ENCODE data around the gene ZCCHC9.
"Not testable (repeated sequence)": the region's sequence is repeated elsewhere in the genome, so short reads cannot be mapped to it uniquely, and the experiment has no call there.

Gene ZCCHC9

GRCh38 chr5:81310402-81311063 lies 9.1 kb downstream of the ZCCHC9 start:
- DNase-seq = no peak

- DNase-seq = no peak
These were observed 11.9 kb downstream of the ZCCHC9 start for GRCh38 chr5:81313278-81313677.

- no peak for DNase-seq
These were observed 12.3 kb downstream of the ZCCHC9 start for GRCh38 chr5:81313686-81314085.

DNA sequence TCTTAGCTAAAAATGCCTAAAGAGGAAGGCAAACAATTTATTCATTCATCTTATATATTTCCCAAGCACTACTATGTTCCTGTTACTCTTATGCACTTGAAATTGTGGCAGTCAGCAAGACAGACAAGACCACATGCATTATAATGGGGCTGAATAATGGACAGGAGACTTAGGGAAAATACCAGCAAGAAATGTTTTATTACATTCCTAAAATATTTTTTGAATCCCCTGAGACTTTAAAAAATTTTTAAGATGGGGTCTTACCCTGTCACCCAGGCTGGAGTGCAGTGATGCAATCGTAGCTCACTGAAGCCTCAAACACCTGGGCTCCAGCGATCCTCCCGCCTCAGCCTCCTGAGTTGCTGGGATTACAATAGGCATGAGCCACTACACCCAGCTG lies 13.2 kb downstream of the ZCCHC9 start:
- no peak for DNase-seq

- DNase-seq = no peak
These were observed 13.9 kb downstream of the ZCCHC9 start for GRCh38 chr5:81315336-81315735.

DNA sequence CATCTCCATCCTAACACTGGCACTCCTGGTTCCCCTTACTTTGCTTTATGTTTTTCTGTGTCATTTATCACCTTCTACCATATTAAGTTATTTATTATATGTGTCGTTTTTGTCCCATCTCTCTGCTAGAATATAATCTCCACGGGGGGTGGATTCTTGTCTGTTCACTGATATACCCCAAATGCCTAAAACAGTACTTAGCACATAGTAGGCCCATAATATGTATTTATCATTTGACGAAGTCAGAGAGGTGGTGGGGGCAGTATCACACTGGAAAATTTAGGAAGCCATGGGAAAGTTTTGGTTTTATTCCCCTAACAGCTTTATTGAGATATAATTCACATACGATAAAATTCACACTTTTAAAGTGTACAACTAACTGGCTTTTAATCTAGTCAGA lies 14.4 kb downstream of the ZCCHC9 start:
- no peak for DNase-seq

DNA sequence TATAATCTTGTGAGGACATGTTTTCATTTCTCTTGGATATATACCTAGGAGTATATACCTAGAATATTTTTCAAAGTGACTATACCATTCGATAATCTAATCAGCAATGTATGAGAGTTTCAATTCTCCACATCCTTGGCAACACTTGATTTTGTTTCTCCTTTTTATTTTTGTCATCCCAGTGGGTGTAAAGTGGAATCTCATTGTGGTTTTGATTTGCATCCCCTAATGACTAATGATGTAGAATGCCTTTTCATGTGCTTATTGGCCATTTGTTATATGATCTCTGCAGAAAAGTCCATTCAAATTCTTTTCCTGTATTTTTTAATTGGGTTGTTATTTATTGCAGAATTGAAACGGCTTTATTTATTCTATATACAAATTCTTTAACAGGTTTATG lies 15.2 kb downstream of the ZCCHC9 start:
- DNase-seq = no peak

GRCh38 chr5:81317536-81317935 lies 16.1 kb downstream of the ZCCHC9 start:
- DNase-seq = no peak

DNA sequence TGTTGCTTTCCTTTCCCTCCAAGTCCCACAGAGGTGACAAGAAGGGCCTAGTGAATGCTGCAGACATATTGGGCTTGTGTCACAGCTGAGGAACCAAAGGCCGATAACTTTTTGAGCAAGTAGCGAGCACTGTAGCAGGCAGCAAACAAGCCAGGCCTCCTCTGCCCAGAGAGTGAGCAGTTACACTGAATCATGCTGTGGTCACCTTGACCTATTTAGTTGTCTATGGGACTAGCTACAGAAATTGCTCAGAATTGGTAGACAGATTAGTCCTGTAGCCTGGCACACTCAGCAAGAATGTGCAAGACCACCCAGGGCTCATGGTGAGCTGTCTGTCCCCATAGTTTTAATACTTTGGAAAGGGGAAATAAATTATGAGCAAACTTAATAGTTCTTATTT lies 25.2 kb downstream of the ZCCHC9 start:
- no peak for DNase-seq

DNA sequence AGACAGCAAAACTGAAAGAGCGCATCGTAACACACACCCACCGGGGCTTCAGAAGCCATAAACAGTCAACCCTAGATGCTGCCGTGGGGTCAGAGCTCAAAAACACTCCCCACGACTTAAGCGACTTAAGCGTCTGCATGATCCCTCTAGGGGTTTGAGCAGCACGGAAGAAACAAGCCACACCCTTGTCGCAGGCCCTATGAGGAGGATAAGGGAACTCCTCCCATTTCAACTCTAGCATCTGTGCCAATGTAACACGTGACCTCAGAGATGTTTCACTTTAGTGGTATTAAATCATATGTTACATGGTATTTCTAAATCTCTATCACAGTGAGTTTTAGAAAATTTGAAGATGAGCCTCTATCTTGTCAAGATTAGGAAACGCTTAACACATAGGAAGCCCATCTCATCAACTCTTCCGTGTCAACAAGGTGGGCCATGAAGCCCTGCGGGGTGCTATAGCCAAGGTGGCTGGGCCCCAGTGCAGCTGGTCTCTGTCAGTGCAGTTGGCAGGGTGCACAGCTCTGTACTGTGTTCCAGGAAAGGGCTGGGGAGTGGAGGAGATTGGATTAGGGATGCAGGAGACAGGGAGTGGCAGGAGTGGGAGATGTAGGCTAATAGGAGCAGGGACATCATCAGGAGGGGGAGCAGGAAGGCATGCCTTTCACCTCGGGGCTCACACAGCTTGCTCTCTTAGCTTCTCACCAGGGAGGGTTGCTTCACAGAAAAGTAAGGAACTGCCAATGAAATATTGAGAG lies 33.1 kb downstream of the ZCCHC9 start:
- no peak for DNase-seq

DNA sequence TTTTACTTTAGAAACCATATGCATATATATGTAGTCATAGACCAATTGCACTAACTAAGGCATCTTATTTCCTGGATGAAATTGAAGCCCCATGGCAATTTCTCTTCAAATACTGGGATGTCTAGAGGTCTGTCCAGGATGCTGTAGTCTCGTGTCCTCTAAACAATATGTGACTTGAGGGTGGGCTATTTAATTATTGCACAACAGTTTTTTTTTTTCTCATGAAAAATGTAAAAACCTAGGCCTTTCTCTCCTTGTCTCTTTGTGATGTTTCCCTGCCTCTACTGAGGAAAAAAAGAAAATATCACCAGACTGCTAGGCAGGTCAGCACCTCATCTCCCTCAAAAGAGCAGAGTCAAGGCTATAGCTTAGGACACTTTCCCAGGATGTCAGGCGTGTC lies 34.6 kb downstream of the ZCCHC9 start:
- DNase-seq = no peak

- no peak for DNase-seq
These were observed 35.2 kb downstream of the ZCCHC9 start for GRCh38 chr5:81336556-81336955.

DNA sequence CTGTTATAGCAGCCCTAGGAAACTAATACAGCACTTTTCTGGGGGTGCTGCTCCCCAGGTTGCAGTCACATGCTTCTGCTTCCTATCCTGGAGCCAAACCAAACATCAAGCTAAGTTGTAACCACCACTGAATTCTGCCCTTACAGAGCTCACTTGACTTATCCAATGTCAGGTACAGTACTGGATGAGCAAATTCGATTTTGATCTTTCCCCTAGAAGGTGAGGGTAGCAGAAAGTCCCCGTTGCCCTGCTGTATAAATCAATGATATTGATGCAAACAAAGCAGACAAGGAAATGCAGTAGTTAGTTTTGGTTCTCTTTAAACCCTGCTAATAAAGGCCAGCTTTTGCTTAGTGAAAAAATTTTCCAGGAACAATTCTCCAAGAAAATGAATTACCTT lies 36.4 kb downstream of the ZCCHC9 start:
- no peak for DNase-seq

DNA sequence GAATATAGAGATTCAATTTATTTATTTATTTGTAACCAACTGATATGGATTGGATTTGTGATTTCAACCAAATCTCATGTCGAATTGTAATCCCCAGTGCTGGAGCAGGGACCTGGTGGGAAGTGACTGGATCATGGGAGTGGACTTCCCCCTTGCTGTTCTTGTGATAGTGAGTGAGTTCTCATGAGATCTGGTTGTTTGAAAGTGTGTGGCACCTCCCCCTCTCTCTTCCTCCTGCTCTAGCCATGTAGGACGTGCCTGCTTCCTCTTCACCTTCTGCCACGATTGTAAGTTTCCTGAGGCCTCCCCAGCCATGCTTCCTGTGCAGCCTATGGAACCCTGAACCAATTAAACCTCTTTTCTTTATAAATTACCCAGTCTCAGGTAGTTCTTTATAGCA lies 36.8 kb downstream of the ZCCHC9 start:
- DNase-seq = not testable (repeated sequence)

DNA sequence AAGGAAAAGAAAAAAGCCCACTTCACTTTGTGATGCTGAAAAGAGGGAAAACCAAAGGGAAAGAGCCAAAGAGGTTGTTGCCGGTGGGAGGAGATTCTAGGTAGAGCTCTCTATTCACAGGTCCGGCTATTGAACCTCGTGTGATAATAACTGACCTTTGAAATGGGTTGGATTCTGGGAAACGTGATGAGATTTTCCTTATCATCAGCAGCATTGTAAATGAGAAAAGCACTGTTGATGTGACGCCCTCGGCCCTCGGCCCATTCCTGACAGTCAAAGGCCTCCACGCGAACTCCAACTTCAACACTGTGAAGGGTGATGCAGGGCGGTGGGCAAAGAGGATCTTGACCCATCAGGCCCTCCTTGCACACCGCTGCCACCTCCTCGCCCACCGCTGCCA lies 43.3 kb downstream of the ZCCHC9 start:
- no peak for DNase-seq

DNA sequence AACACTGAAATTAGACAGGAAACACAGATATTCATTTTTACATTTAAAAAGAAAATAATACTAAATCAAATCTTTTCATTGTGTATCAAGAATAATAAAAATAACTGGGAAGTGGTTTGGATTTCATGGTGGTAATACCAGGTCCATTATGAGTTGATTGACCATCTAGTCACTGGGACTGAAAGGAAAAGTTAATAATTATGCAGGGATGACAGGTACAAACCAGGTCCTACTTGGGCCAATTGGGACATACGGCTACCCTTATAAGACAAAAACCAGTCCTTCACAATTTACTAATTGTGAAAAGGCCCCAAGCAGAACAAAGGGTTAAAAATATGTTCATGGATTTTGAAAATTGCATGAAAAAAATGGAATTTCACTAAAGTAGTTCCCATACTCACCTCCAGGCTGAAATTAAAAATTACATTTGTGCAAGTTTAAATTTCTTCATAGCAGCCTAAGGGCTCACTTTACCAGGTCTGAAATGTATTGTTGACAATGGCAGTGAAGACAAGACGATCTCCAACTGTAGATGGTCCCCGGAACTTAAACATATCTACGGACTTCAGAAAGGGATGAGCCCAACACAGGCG lies 44.1 kb downstream of the ZCCHC9 start:
- no peak for DNase-seq

GRCh38 chr5:81349161-81349560 lies 47.8 kb downstream of the ZCCHC9 start:
- DNase-seq = no peak

DNA sequence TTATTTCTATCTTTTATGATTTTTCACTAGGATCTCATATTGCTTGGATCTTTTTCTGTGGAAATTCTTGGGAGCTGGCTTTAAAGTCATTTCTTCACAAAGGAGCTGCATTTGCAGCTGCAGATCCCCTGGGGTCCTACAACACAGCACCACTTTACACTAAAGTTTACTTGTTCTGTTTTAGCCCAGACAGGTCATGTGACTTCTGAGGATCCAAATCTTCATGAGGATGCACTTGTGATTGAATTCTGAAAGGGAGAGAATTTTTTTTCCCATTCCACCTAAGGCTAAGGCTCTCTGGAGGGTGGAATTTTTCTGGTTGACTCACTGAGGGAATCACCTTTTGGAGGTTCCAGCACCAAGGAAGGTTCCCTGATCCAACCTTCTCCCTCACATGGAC lies 49.1 kb downstream of the ZCCHC9 start:
- DNase-seq = no peak

DNA sequence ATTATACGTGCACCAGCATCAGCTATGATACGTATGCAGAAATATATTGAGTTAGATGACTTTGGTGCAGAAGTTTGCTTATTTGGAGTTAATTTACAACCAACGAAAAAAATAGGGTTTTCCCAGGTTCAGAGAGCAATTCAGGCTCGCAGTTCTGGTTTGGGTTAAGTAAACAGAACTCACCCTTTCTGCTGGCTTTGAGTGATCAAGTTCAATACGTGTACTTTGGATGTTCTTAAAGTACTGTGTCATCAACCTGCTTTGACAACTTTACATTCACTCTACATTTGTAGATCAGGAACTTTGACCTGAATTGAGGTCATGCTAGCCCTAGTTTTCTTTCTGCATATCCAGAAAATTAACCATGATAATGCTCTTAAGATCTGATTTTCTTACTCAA lies 51.8 kb downstream of the ZCCHC9 start:
- DNase-seq = no peak

GRCh38 chr5:81354093-81354492 lies 52.7 kb downstream of the ZCCHC9 start:
- no peak for DNase-seq

GRCh38 chr5:81355291-81356251 lies 54.2 kb downstream of the ZCCHC9 start:
- DNase-seq = no peak

GRCh38 chr5:81359108-81359507 lies 57.7 kb downstream of the ZCCHC9 start:
- no peak for DNase-seq

DNA sequence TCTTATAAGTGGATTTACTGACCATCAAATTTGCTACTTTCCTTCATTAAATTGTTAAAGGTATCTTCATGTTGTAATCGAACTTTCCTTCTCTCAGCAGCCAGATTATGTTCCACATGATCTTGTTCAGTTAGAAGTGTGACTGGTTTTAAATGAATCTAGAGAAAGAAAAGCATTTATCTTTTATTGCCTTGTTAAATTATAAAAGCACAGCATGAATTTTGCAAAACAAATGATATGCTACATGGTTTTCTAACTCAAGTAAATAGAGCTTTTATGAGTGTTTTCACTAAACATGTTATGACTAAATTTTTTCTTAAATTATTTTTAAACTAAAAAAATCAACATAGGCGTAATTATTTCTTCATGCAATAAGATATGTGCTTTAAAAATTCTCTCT lies 58.5 kb downstream of the ZCCHC9 start:
- no peak for DNase-seq
